WTC11 (cell line): ENCODE data around the gene RHBDL2. TPM values are rescaled to one million over a fixed set of nuclear protein-coding genes. Genes with fewer than 3 reads are reported as not detected.

Source experiments
- ATAC-seq: fragments of 200-7000 bp; cut with Tn5 transposase; 2 replicates; pipeline ENCODE4 v1.10.0; 2021; ENCODE audit warnings: mild to moderate bottlenecking, moderate library complexity
- CTCF ChIA-PET: fragments of 300-600 bp; sonication (Branson Sonifier 250); formaldehyde crosslinking; loops from one replicate; lab custom pipeline; 2021; ENCODE audit warnings: antibody characterized with exemption; lab: Charles Lee
- POLR2A ChIA-PET: fragments of 350-600 bp; sonication (Branson Sonifier 250); formaldehyde crosslinking; loops from one replicate; lab custom pipeline; 2021; ENCODE audit warnings: antibody characterized with exemption; lab: Charles Lee
- DNase-seq: peaks from one replicate; pipeline ENCODE4 v3.0.0; 2021; ENCODE audit warnings: low spot score
- H3K27ac Mint-ChIP-seq: 2 replicates; pipeline ENCODE4 v1.8.0; 2021; ENCODE audit warnings: mixed read lengths
- H3K27me3 Mint-ChIP-seq: 2 replicates; pipeline ENCODE4 v1.8.0; 2021; ENCODE audit warnings: low read depth, mild to moderate bottlenecking, moderate library complexity, mixed read lengths
- H3K36me3 Mint-ChIP-seq: 2 replicates; pipeline ENCODE4 v1.8.0; 2021; ENCODE audit warnings: mixed read lengths
- H3K4me1 Mint-ChIP-seq: 2 replicates; pipeline ENCODE4 v1.8.0; 2022; ENCODE audit warnings: mixed read lengths
- H3K4me3 Mint-ChIP-seq: 2 replicates; pipeline ENCODE4 v1.8.0; 2021; ENCODE audit warnings: mild to moderate bottlenecking, moderate library complexity, mixed read lengths
- H3K9me3 Mint-ChIP-seq: 2 replicates; pipeline ENCODE4 v1.8.0; 2021; ENCODE audit warnings: mixed read lengths
- CREB1 ChIP-seq: sonication (generic); formaldehyde crosslinking; IDR thresholded peaks from 2 replicates; pipeline ENCODE4 v1.8.0; 2023; ENCODE audit warnings: mild to moderate bottlenecking, missing genetic modification reagents
- FOXP1 ChIP-seq: sonication (generic); formaldehyde crosslinking; IDR thresholded peaks from 2 replicates; pipeline ENCODE4 v1.8.0; 2022; ENCODE audit warnings: missing genetic modification reagents, mild to moderate bottlenecking, moderate library complexity, borderline replicate concordance
- MYBL2 ChIP-seq: sonication (generic); formaldehyde crosslinking; IDR thresholded peaks from 2 replicates; pipeline ENCODE4 v1.8.1; 2023; ENCODE audit warnings: mild to moderate bottlenecking, moderate library complexity, missing genetic modification reagents
- PRRX2 ChIP-seq: fragments of 250-450 bp; sonication (Bioruptor Pico); IDR thresholded peaks from 2 replicates; pipeline ENCODE4 v1.8.0; 2021; ENCODE audit warnings: mild to moderate bottlenecking
- RELA ChIP-seq: sonication (generic); formaldehyde crosslinking; IDR thresholded peaks from 2 replicates; pipeline ENCODE4 v1.8.1; 2022; ENCODE audit warnings: missing genetic modification reagents, mild to moderate bottlenecking, borderline replicate concordance
- SMAD3 ChIP-seq: sonication (generic); formaldehyde crosslinking; IDR thresholded peaks from 2 replicates; pipeline ENCODE4 v1.8.0; 2022; ENCODE audit warnings: missing genetic modification reagents, mild to moderate bottlenecking, borderline replicate concordance
- TEAD4 ChIP-seq: sonication (generic); formaldehyde crosslinking; IDR thresholded peaks from 2 replicates; pipeline ENCODE4 v1.8.0; 2022; ENCODE audit warnings: mild to moderate bottlenecking, missing genetic modification reagents
- ZNF219 ChIP-seq: sonication (generic); formaldehyde crosslinking; IDR thresholded peaks from 2 replicates; pipeline ENCODE4 v1.8.0; 2023; ENCODE audit warnings: missing genetic modification reagents, mild to moderate bottlenecking, borderline replicate concordance
- ZNF263 ChIP-seq: sonication (generic); formaldehyde crosslinking; IDR thresholded peaks from 2 replicates; pipeline ENCODE4 v1.8.1; 2022; ENCODE audit warnings: low read depth, mild to moderate bottlenecking, moderate library complexity, missing genetic modification reagents
- ZNF317 ChIP-seq: sonication (generic); formaldehyde crosslinking; IDR thresholded peaks from 2 replicates; pipeline ENCODE4 v1.8.1; 2023; ENCODE audit warnings: low read depth, mild to moderate bottlenecking, moderate library complexity, missing genetic modification reagents, borderline replicate concordance
- ZNF423 ChIP-seq: fragments of 250-450 bp; sonication (Bioruptor Pico); IDR thresholded peaks from 2 replicates; pipeline ENCODE4 v2.1.2; 2022; ENCODE audit warnings: mild to moderate bottlenecking, moderate library complexity
- total RNA-seq: library from RNA; stranded (reverse); gene quantifications from 3 replicates; pipeline ENCODE4 v1.2.3, GENCODE V29; 2021
- TF ChIP-seq, protein P1 (sequence below): fragments of 250-450 bp; sonication (Bioruptor Pico); conservative IDR thresholded peaks from 2 replicates; pipeline ENCODE4 v1.9.0; 2021; ENCODE audit warnings: mild to moderate bottlenecking
- TF ChIP-seq, protein P2 (sequence below): sonication (generic); formaldehyde crosslinking; IDR thresholded peaks from 2 replicates; pipeline ENCODE4 v1.8.0; 2022; ENCODE audit warnings: mild to moderate bottlenecking, missing genetic modification reagents
- TF ChIP-seq, protein P3 (sequence below): sonication (generic); formaldehyde crosslinking; IDR thresholded peaks from 2 replicates; pipeline ENCODE4 v1.8.0; 2022; ENCODE audit warnings: mild to moderate bottlenecking, missing genetic modification reagents
- TF ChIP-seq, protein P4 (sequence below): sonication (generic); formaldehyde crosslinking; IDR thresholded peaks from 2 replicates; pipeline ENCODE4 v1.8.0; 2023; ENCODE audit warnings: mild to moderate bottlenecking, missing genetic modification reagents
- TF ChIP-seq, protein P5 (sequence below): sonication (generic); formaldehyde crosslinking; IDR thresholded peaks from 2 replicates; pipeline ENCODE4 v1.8.1; 2023; ENCODE audit warnings: mild to moderate bottlenecking, missing genetic modification reagents, moderate library complexity
- TF ChIP-seq, protein P6 (sequence below): sonication (generic); formaldehyde crosslinking; IDR thresholded peaks from 2 replicates; pipeline ENCODE4 v1.8.1; 2023; ENCODE audit warnings: mild to moderate bottlenecking, missing genetic modification reagents
- TF ChIP-seq, protein P7 (sequence below): sonication (generic); formaldehyde crosslinking; IDR thresholded peaks from 2 replicates; pipeline ENCODE4 v1.8.1; 2022; ENCODE audit warnings: missing genetic modification reagents, borderline replicate concordance

The RHBDL2 gene
- total RNA-seq, 1 experiment from 2014 or later: 0.26 TPM

DNA sequence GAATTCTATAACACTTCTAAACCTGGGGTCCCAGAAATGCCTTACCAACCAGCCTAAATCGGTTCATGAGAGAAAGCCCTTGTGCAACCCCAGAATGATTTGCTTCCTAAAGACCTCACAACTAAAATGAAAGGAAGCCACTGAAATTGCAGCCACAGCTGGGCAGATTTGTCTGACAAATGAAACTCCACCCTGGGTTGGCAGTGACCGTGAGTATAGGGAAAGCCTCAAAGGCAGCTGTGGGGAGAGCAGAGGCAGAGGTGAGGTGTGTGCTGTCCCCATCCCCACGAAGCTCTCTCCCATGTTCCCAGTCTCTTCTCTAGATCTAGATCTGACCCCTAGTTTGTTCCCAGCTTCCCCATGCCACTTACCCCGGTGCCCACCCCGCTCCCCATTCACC, 23.1 kb downstream of the RHBDL2 start (continued):
- TF ChIP-seq CREB1 (CRISPR knock-in tag) (no peak), MYBL2 (CRISPR knock-in tag) (no peak), PRRX2 (CRISPR knock-in tag) (no peak), ZNF219 (no peak), FOXP1 (CRISPR knock-in tag) (no peak), RELA (CRISPR knock-in tag) (no peak)
- TF ChIP-seq, protein P1, sequence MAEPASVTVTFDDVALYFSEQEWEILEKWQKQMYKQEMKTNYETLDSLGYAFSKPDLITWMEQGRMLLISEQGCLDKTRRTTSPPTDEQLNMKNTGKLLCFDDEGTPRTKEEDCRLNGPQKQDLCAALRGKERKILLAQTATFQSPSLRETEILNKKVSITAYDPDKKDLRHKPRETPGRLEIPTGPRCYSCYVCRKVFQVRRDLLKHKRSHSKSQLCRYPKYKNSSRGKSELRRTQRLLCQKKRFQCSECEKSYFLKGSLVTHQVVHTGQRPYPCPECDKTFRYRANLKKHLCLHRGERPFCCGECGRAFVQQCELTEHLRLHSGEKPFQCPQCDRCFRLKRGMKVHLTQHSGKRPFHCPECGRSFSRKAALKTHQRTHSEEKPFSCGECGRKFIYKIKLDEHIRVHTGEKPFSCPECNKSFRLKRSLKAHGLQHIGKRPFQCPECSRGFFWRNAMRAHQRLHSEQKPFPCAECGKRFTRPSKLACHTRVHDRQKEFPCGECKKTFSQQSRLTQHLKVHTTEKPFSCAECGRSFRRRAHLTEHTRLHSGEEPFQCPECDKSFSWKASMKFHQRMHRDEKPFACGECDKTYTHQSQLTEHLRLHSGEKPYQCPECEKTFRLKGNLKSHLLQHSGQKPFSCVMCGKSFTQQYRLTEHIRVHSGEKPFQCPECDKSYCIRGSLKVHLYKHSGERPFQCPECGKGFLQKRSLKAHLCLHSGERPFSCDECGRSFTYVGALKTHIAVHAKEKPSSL (CRISPR knock-in tag): no peak
- TF ChIP-seq, protein P2, sequence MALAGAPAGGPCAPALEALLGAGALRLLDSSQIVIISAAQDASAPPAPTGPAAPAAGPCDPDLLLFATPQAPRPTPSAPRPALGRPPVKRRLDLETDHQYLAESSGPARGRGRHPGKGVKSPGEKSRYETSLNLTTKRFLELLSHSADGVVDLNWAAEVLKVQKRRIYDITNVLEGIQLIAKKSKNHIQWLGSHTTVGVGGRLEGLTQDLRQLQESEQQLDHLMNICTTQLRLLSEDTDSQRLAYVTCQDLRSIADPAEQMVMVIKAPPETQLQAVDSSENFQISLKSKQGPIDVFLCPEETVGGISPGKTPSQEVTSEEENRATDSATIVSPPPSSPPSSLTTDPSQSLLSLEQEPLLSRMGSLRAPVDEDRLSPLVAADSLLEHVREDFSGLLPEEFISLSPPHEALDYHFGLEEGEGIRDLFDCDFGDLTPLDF: no peak
- TF ChIP-seq, protein P3, sequence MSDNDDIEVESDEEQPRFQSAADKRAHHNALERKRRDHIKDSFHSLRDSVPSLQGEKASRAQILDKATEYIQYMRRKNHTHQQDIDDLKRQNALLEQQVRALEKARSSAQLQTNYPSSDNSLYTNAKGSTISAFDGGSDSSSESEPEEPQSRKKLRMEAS (CRISPR knock-in tag): no peak
- TF ChIP-seq, protein P4, sequence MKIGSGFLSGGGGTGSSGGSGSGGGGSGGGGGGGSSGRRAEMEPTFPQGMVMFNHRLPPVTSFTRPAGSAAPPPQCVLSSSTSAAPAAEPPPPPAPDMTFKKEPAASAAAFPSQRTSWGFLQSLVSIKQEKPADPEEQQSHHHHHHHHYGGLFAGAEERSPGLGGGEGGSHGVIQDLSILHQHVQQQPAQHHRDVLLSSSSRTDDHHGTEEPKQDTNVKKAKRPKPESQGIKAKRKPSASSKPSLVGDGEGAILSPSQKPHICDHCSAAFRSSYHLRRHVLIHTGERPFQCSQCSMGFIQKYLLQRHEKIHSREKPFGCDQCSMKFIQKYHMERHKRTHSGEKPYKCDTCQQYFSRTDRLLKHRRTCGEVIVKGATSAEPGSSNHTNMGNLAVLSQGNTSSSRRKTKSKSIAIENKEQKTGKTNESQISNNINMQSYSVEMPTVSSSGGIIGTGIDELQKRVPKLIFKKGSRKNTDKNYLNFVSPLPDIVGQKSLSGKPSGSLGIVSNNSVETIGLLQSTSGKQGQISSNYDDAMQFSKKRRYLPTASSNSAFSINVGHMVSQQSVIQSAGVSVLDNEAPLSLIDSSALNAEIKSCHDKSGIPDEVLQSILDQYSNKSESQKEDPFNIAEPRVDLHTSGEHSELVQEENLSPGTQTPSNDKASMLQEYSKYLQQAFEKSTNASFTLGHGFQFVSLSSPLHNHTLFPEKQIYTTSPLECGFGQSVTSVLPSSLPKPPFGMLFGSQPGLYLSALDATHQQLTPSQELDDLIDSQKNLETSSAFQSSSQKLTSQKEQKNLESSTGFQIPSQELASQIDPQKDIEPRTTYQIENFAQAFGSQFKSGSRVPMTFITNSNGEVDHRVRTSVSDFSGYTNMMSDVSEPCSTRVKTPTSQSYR: no peak
- TF ChIP-seq, protein P5, sequence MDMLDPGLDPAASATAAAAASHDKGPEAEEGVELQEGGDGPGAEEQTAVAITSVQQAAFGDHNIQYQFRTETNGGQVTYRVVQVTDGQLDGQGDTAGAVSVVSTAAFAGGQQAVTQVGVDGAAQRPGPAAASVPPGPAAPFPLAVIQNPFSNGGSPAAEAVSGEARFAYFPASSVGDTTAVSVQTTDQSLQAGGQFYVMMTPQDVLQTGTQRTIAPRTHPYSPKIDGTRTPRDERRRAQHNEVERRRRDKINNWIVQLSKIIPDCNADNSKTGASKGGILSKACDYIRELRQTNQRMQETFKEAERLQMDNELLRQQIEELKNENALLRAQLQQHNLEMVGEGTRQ (CRISPR knock-in tag): no peak
- TF ChIP-seq, protein P6, sequence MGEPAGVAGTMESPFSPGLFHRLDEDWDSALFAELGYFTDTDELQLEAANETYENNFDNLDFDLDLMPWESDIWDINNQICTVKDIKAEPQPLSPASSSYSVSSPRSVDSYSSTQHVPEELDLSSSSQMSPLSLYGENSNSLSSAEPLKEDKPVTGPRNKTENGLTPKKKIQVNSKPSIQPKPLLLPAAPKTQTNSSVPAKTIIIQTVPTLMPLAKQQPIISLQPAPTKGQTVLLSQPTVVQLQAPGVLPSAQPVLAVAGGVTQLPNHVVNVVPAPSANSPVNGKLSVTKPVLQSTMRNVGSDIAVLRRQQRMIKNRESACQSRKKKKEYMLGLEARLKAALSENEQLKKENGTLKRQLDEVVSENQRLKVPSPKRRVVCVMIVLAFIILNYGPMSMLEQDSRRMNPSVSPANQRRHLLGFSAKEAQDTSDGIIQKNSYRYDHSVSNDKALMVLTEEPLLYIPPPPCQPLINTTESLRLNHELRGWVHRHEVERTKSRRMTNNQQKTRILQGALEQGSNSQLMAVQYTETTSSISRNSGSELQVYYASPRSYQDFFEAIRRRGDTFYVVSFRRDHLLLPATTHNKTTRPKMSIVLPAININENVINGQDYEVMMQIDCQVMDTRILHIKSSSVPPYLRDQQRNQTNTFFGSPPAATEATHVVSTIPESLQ (CRISPR knock-in tag): no peak

DNA sequence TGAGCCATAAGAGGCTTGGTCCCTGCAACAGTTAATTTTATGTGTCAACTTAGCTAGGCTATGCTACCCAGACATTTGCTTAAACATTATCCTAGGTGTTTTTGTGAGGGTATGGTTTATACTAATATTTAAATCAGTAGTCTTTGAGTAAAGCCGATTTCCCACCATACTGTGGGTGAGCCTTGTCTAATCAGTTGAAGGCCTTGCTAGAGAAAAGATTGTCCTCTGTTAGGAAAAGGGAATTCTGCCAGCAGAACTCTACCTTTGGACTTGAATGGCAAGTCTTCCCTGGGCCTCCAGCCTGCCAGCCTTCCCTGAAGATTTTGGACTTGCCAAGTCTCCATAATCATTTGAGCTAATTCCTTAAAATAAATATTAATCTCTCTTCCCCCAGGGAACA, 23.9 kb downstream of the RHBDL2 start:
- POLR2A ChIA-PET: no interaction called here
- Mint-ChIP-seq H3K9me3 (no peaks in the 10 kb centered on the region), H3K27ac (no peak overlapping the region), H3K4me1 (peaks cover 4% of the 10 kb centered on the region), H3K27me3 (no peaks in the 10 kb centered on the region), H3K4me3 (no peak overlapping the region), H3K36me3 (no peaks in the 10 kb centered on the region)
- TF ChIP-seq, protein P7, sequence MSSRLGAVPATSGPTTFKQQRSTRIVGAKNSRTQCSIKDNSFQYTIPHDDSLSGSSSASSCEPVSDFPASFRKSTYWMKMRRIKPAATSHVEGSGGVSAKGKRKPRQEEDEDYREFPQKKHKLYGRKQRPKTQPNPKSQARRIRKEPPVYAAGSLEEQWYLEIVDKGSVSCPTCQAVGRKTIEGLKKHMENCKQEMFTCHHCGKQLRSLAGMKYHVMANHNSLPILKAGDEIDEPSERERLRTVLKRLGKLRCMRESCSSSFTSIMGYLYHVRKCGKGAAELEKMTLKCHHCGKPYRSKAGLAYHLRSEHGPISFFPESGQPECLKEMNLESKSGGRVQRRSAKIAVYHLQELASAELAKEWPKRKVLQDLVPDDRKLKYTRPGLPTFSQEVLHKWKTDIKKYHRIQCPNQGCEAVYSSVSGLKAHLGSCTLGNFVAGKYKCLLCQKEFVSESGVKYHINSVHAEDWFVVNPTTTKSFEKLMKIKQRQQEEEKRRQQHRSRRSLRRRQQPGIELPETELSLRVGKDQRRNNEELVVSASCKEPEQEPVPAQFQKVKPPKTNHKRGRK (CRISPR knock-in tag): no peak
- TF ChIP-seq ZNF317 (CRISPR knock-in tag) (no peak), TEAD4 (CRISPR knock-in tag) (no peak), ZNF423 (CRISPR knock-in tag) (no peak), ZNF263 (CRISPR knock-in tag) (no peak), SMAD3 (CRISPR knock-in tag) (no peak)
- TF ChIP-seq, protein P6 (CRISPR knock-in tag): no peak
- no peak for ATAC-seq
- CTCF ChIA-PET: no interaction called here
- no peak for DNase-seq
